K562 (cell line): Measurements from ENCODE around the gene HIVEP2. TPM values are rescaled to one million over a fixed set of nuclear protein-coding genes. Genes with fewer than 3 reads are reported as not detected.

ENCODE experiments used
- ATAC-seq: fragments of 200-7000 bp; cut with Tn5 transposase; 3 replicates; pipeline ENCODE4 v1.9.1; 2020; ENCODE audit warnings: moderate library complexity
- BruUV-seq: library from RNA; stranded (reverse); fragments of 400-500 nt; replicated peaks from 2 replicates; lab custom pipeline; 2021; lab: Mats Ljungman, UMichigan
- CTCF ChIA-PET: fragments of 300-600 bp; formaldehyde crosslinking; extraction: SDS; loops from one replicate; lab custom pipeline; 2021; ENCODE audit warnings: low intra/inter-chr PET ratio; lab: Yijun Ruan, JAX
- POLR2A ChIA-PET: fragments of 300-600, 350-650 bp; sonication (Branson Sonifier 250); formaldehyde crosslinking; extraction: SDS; loops from one replicate; lab custom pipeline; 2021; ENCODE audit warnings: antibody characterized with exemption, inconsistent platforms; lab: Yijun Ruan, JAX
- DNase-seq, 4 experiments: peaks; one replicate each; pipeline versions ENCODE4 v3.0.0 to v3.0.0-alpha.2; 2011 to 2018; ENCODE audit warnings: low spot score in 3 of 4, mixed read lengths in 3 of 4; ENCODE audit errors: extremely low read depth in 1 of 4
- FAIRE-seq: peaks from 2 replicates; lab custom pipeline; 2011; peaks lifted over from hg19 to GRCh38; lab: Jason Lieb, UNC
- H2AFZ ChIP-seq: 2 replicates; pipeline ENCODE4 v1.6.0; 2011; ENCODE audit warnings: low read depth, low read length, control low read depth, inconsistent platforms
- H3K27ac ChIP-seq: fragments of 200-600 bp; 3 replicates; pipeline ENCODE4 v1.8.0; 2011; ENCODE audit warnings: low read depth, mild to moderate bottlenecking, control low read depth, inconsistent platforms, low read length, moderate library complexity, mixed read lengths; ENCODE audit errors: extremely low read depth
- H3K27me3 ChIP-seq, 2 experiments: fragments of 300-600 bp in 1 of 2; 2 replicates in 1 of 2; 3 replicates in 1 of 2; pipeline versions ENCODE4 v1.6.0 to v1.8.0; 2011; ENCODE audit warnings: inconsistent platforms in 2 of 2, low read length in 2 of 2, mild to moderate bottlenecking in 1 of 2, mixed read lengths in 1 of 2, moderate library complexity in 1 of 2; ENCODE audit not compliant: control insufficient read depth in 2 of 2, insufficient read depth in 2 of 2
- H3K36me3 ChIP-seq: fragments of 300-600 bp; 3 replicates; pipeline ENCODE4 v1.8.0; 2011; ENCODE audit warnings: mild to moderate bottlenecking, low read length, inconsistent platforms; ENCODE audit not compliant: control insufficient read depth, insufficient read depth
- H3K4me1 ChIP-seq, 2 experiments: fragments of 200-600 bp in 1 of 2; replicated peaks in 1 of 2; 2 replicates in 1 of 2; 3 replicates in 1 of 2; pipeline versions ENCODE4 v1.5.1 to v1.8.0; 2011; ENCODE audit warnings: inconsistent platforms in 2 of 2, low read length in 2 of 2, mild to moderate bottlenecking in 1 of 2, mixed read lengths in 1 of 2, moderate library complexity in 1 of 2; ENCODE audit not compliant: control insufficient read depth in 2 of 2, insufficient read depth in 2 of 2
- H3K4me2 ChIP-seq: 2 replicates; pipeline ENCODE4 v1.6.1; 2011; ENCODE audit warnings: low read length, control low read depth, inconsistent platforms, mixed read lengths; ENCODE audit not compliant: insufficient read depth
- H3K4me3 ChIP-seq: fragments of 200-600 bp; sonication (generic), shearing (Covaris generic); 2 replicates; pipeline ENCODE4 v1.5.1; 2016; ENCODE audit warnings: control low read depth, inconsistent platforms
- H3K79me2 ChIP-seq: fragments of 200-600 bp; 3 replicates; pipeline ENCODE4 v1.8.0; 2011; ENCODE audit warnings: low read length, inconsistent platforms; ENCODE audit not compliant: control insufficient read depth, insufficient read depth
- H3K9ac ChIP-seq, 2 experiments: 2 replicates each; pipeline versions ENCODE4 v1.6.0 to v1.6.1; 2011; ENCODE audit warnings: low read depth in 2 of 2, low read length in 2 of 2, control low read depth in 1 of 2, inconsistent platforms in 1 of 2, mild to moderate bottlenecking in 1 of 2, mixed read lengths in 1 of 2; ENCODE audit not compliant: insufficient read depth in 1 of 2
- H3K9me1 ChIP-seq: one replicate; pipeline ENCODE4 v1.6.0; 2011; ENCODE audit warnings: inconsistent platforms, mild to moderate bottlenecking, low read length, moderate library complexity; ENCODE audit not compliant: control insufficient read depth, insufficient read depth
- H3K9me3 ChIP-seq: replicated peaks from 2 replicates; pipeline ENCODE4 v1.5.1; 2011; ENCODE audit warnings: low read depth, low read length, inconsistent platforms; ENCODE audit not compliant: control insufficient read depth, insufficient read depth
- H4K20me1 ChIP-seq: replicated peaks from 2 replicates; pipeline ENCODE4 v1.6.1; 2011; ENCODE audit warnings: low read length, inconsistent platforms, mixed read lengths; ENCODE audit not compliant: control insufficient read depth, insufficient read depth
- ADNP ChIP-seq: fragments of 200-800 bp; sonication (Bioruptor generic); IDR thresholded peaks from 2 replicates; pipeline ENCODE4 v1.6.1; 2016; ENCODE audit warnings: missing genetic modification characterization, missing compliant biosample characterization
- HNRNPK ChIP-seq: fragments of 200-400 bp; formaldehyde crosslinking; IDR thresholded peaks from one replicate; pipeline ENCODE4 v1.6.1; 2018; ENCODE audit warnings: mild to moderate bottlenecking, low read depth, low read length; ENCODE audit not compliant: poor library complexity, severe bottlenecking
- POLR2B ChIP-seq: fragments of 450-650 bp; IDR thresholded peaks from 2 replicates; pipeline ENCODE4 v1.6.1; 2018; ENCODE audit warnings: low read depth; ENCODE audit not compliant: partially characterized antibody
- RAD21 ChIP-seq, 2 experiments: fragments of 250-450 bp in 1 of 2; fragments of 450-650 bp in 1 of 2; sonication (Bioruptor Pico) in 1 of 2; formaldehyde crosslinking in 1 of 2; IDR thresholded peaks in 1 of 2; conservative IDR thresholded peaks in 1 of 2; 2 replicates each; pipeline versions ENCODE4 v1.4.0 to v1.8.0; 2020 to 2022; ENCODE audit warnings: mild to moderate bottlenecking in 2 of 2, moderate library complexity in 1 of 2
- SMARCC2 ChIP-seq: fragments of 450-650 bp; IDR thresholded peaks from 2 replicates; pipeline ENCODE4 v1.6.1; 2017; ENCODE audit warnings: antibody characterized with exemption, moderate library complexity, mild to moderate bottlenecking, low read depth
- SMC3 ChIP-seq: conservative IDR thresholded peaks from 2 replicates; pipeline ENCODE4 v1.6.1; 2011; ENCODE audit warnings: low read depth, low read length, improper control_type of control experiment; ENCODE audit not compliant: insufficient read depth
- SP2 ChIP-seq: IDR thresholded peaks from 2 replicates; pipeline ENCODE4 v1.6.1; 2011; ENCODE audit warnings: mild to moderate bottlenecking, low read depth, low read length, moderate library complexity; ENCODE audit not compliant: poor library complexity, severe bottlenecking; ENCODE audit errors: extremely low read depth
- WGBS: fragments of 100-300 bp; shearing (Covaris generic); methylation state at CpG from one replicate; pipeline ENCODE4 v1.1.6; 2016; ENCODE audit warnings: low coverage, mixed read lengths; ENCODE audit not compliant: insufficient coverage; ENCODE audit errors: missing lambda C conversion rate; 5-methylcytosine and 5-hydroxymethylcytosine counted together
- in situ Hi-C: fragments of 300-500 bp; cut with MboI; formaldehyde crosslinking; loops from 4 replicates; pipeline ENCODE4 v1.15.0; 2018; ENCODE audit warnings: inconsistent platforms, mixed read lengths
- intact Hi-C: fragments of 100-400 bp; cut with micrococcal nuclease; formaldehyde crosslinking; loops from 2 replicates; pipeline ENCODE4 v1.14.2; 2022
- polyA plus RNA-seq, 8 experiments: library from polyadenylated mRNA; depleted of rRNA in 4 of 8; stranded (reverse) in 5 of 8; unstranded in 3 of 8; fragments of >200 nt; fragmentation: Nextera tagmentation in 2 of 8; fragmentation: Illumina TruSeq in 1 of 8; extraction: Ambion mirVana in 2 of 8; extraction: Trizol in 1 of 8; gene quantifications; 2 replicates each; pipeline versions ENCODE4 v1.2.1 to v1.2.3, GENCODE V29; 2011 to 2014; ENCODE audit warnings: inconsistent platforms in 1 of 8, missing spikeins in 1 of 8
- total RNA-seq, 7 experiments: library from RNA; depleted of rRNA in 6 of 7; stranded (reverse); fragments of >200 nt in 6 of 7; fragmentation: Illumina TruSeq in 2 of 7; extraction: Trizol in 2 of 7; gene quantifications; 2 replicates each; pipeline versions ENCODE4 v1.2.1 to v1.2.3, GENCODE V29; 2011 to 2021; ENCODE audit warnings: low replicate concordance in 1 of 7
- TF ChIP-seq, protein P1 (sequence below): IDR thresholded peaks from 2 replicates; pipeline ENCODE4 v1.6.1; 2011; ENCODE audit warnings: borderline replicate concordance, low read depth, mild to moderate bottlenecking, moderate library complexity, low read length; ENCODE audit not compliant: insufficient read depth, poor library complexity, severe bottlenecking
- TF ChIP-seq, protein P2 (sequence below): fragments of 200-800 bp; sonication (Bioruptor generic); IDR thresholded peaks from 2 replicates; pipeline ENCODE4 v1.6.1; 2016; ENCODE audit warnings: missing genetic modification characterization, missing compliant biosample characterization
- TF ChIP-seq, protein P3 (sequence below): fragments of 250-450 bp; sonication (Bioruptor Pico); IDR thresholded peaks from 2 replicates; pipeline ENCODE4 v1.5.0; 2020; ENCODE audit warnings: mild to moderate bottlenecking

The HIVEP2 gene
- total and polyA plus RNA-seq, 9 of the 15 experiments (the other 6 are each of a cell fraction or from before 2014, with no cell fraction given), result under 0.01 to 1.2 (median 0.31) TPM

GRCh38 chr6:142746524-142746923, 198.5 kb downstream of the HIVEP2 start:
- H3K9me3 ChIP-seq, result no peaks in the 10 kb centered on the region
- H3K27me3 ChIP-seq, result peaks cover 0 to under 1% of the 10 kb centered on the region in 2 experiments; a peak in 1 of 5 replicates
- no peaks in the 10 kb centered on the region for H3K79me2 ChIP-seq
- intact Hi-C loops, result no loop called here
- ChIA-PET CTCF (no interaction called here), POLR2A (no interaction called here)
- no peak overlapping the region for H2AFZ ChIP-seq
- no peak overlapping the region for H3K27ac ChIP-seq
- in situ Hi-C loops, result no loop called here
- 3% methylated on average over 2 of the region's 2 CpGs for WGBS
- BruUV-seq, result no TSS peak
- H3K9ac ChIP-seq, result no peak overlapping the region
- H3K36me3 ChIP-seq, result no peaks in the 10 kb centered on the region
- H4K20me1 ChIP-seq, result no peaks in the 10 kb centered on the region
- ATAC-seq, result peak; percentile 86
- H3K9me1 ChIP-seq, result no peaks in the 10 kb centered on the region
- no peak overlapping the region for H3K4me3 ChIP-seq
- peak; percentile 42 for FAIRE-seq
- no peaks in the 10 kb centered on the region for H3K4me1 ChIP-seq
- no peak overlapping the region for H3K4me2 ChIP-seq
- peak in 2 of 4 experiments; percentile 18 to 32 for DNase-seq
- no peak for TF ChIP-seq HNRNPK
- TF ChIP-seq, protein P1, sequence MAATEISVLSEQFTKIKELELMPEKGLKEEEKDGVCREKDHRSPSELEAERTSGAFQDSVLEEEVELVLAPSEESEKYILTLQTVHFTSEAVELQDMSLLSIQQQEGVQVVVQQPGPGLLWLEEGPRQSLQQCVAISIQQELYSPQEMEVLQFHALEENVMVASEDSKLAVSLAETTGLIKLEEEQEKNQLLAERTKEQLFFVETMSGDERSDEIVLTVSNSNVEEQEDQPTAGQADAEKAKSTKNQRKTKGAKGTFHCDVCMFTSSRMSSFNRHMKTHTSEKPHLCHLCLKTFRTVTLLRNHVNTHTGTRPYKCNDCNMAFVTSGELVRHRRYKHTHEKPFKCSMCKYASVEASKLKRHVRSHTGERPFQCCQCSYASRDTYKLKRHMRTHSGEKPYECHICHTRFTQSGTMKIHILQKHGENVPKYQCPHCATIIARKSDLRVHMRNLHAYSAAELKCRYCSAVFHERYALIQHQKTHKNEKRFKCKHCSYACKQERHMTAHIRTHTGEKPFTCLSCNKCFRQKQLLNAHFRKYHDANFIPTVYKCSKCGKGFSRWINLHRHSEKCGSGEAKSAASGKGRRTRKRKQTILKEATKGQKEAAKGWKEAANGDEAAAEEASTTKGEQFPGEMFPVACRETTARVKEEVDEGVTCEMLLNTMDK, result peak; percentile 59
- TF ChIP-seq RAD21 (CRISPR knock-in tag; conservative IDR thresholded peaks at IDR 0.05 in 1 of 2, IDR thresholded peaks at IDR 0.05 in 1 of 2), result peak; percentile 25 to 48
- no peak for TF ChIP-seq POLR2B
- no peak for TF ChIP-seq SMARCC2
- 0 out of 2 replicates have a peak, but pooled peaks have one; percentile 15 for TF ChIP-seq SMC3
- no peak for TF ChIP-seq SP2
- TF ChIP-seq, protein P2, sequence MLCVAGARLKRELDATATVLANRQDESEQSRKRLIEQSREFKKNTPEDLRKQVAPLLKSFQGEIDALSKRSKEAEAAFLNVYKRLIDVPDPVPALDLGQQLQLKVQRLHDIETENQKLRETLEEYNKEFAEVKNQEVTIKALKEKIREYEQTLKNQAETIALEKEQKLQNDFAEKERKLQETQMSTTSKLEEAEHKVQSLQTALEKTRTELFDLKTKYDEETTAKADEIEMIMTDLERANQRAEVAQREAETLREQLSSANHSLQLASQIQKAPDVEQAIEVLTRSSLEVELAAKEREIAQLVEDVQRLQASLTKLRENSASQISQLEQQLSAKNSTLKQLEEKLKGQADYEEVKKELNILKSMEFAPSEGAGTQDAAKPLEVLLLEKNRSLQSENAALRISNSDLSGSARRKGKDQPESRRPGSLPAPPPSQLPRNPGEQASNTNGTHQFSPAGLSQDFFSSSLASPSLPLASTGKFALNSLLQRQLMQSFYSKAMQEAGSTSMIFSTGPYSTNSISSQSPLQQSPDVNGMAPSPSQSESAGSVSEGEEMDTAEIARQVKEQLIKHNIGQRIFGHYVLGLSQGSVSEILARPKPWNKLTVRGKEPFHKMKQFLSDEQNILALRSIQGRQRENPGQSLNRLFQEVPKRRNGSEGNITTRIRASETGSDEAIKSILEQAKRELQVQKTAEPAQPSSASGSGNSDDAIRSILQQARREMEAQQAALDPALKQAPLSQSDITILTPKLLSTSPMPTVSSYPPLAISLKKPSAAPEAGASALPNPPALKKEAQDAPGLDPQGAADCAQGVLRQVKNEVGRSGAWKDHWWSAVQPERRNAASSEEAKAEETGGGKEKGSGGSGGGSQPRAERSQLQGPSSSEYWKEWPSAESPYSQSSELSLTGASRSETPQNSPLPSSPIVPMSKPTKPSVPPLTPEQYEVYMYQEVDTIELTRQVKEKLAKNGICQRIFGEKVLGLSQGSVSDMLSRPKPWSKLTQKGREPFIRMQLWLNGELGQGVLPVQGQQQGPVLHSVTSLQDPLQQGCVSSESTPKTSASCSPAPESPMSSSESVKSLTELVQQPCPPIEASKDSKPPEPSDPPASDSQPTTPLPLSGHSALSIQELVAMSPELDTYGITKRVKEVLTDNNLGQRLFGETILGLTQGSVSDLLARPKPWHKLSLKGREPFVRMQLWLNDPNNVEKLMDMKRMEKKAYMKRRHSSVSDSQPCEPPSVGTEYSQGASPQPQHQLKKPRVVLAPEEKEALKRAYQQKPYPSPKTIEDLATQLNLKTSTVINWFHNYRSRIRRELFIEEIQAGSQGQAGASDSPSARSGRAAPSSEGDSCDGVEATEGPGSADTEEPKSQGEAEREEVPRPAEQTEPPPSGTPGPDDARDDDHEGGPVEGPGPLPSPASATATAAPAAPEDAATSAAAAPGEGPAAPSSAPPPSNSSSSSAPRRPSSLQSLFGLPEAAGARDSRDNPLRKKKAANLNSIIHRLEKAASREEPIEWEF (CRISPR knock-in tag), result no peak
- TF ChIP-seq, protein P3, sequence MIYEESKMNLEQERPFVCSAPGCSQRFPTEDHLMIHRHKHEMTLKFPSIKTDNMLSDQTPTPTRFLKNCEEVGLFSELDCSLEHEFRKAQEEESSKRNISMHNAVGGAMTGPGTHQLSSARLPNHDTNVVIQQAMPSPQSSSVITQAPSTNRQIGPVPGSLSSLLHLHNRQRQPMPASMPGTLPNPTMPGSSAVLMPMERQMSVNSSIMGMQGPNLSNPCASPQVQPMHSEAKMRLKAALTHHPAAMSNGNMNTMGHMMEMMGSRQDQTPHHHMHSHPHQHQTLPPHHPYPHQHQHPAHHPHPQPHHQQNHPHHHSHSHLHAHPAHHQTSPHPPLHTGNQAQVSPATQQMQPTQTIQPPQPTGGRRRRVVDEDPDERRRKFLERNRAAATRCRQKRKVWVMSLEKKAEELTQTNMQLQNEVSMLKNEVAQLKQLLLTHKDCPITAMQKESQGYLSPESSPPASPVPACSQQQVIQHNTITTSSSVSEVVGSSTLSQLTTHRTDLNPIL (CRISPR knock-in tag), result no peak
- TF ChIP-seq ADNP (tag), result no peak
